NT2/D1 (cell line): ENCODE data around the gene OBSCN.

Experiments used
- SUZ12 ChIP-seq: IDR thresholded peaks from 2 replicates; pipeline ENCODE4 v1.6.1; 2011; ENCODE audit not compliant: insufficient read length, insufficient read depth; ENCODE audit errors: extremely low read depth
- YY1 ChIP-seq: IDR thresholded peaks from 2 replicates; pipeline ENCODE4 v1.6.1; 2011; ENCODE audit not compliant: insufficient read length, insufficient read depth
- ZNF274 ChIP-seq: IDR thresholded peaks from 2 replicates; pipeline ENCODE4 v1.6.1; 2011; ENCODE audit warnings: mild to moderate bottlenecking, low read depth, low read length

DNA sequence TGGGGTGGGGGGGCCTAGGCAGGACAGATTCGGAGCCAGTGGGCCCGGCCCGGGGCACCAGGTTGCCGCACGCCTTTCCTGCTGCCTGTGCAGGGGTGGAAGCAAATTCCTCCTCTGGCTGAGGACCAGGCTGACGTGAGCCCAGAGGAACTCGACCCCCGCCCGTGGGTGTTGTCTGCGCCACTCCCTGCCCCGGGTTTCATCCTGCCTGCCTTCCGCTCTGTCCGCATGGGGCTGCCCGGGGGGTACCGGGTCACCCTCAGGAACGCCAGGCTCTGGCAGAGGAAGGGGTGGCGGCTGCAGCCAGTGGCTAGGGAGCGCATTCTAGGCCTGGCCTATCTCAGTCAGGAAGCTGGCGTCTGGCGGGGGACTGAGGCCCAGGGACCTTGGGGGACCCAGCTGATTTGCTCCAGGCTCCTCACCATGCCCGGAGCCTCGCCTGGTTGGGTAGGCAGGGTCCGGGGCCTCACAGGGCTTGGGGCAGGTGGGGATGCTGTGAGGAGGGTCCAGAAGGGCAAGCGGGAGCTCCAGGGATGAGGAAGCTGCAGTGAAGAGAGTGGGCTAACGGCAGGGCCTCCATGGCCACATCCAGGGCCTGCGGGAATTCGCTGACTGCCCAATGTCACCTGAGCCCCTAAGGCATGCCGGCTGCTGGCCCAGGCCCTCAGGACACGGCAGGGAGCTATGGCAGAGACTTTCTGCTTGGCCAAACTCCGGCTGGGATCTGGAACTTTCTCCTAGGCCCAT, 44.7 kb upstream of the OBSCN start:
- TF ChIP-seq YY1 (no peak), ZNF274 (no peak), SUZ12 (no peak)
